Measurements from ENCODE around the gene KRR1.

DNA sequence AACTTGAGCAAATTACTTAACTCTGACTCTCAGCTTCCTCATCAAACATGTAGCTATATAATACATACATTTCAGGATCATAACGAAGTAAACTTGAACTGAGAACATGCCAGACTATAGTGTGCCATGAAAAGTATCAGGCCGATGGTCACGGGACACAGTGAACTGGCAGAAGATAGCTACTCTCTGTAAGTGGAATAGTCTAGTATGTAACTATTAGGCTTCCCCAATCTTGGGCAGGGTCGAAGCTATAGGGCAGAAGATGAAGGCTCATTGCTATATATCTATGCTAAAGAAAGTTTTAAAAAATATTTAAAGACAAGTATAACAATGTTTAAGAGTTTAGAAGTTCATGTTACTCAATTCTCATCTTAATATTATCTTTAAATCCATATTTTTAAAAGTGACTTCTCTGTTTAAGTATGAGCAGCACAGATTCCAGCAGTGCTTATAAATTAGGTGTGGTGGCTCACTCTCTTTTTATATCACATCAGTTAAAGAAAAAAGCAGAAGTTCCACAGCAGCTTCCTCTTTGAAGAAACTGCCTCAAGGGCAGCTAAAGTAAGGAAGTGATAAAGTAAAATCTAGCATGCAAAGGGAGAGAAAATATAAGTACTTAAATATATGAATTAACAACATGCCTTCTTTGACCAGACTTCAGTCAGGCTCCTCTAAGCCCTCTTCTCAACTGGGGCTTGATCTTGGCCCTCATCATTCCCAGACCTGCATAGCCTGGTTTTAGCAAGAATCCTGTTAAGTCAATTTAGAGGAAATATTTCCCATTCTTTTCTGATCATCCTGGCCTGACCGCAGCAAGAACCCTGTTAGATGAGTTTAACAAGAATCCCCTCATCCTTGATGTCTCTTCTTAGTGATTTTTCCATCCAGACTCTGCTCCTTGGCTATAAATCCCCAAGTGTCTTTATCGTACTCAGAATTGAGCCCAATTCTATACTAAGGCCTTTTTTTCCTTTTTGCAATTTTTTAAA, 39.2 kb downstream of the KRR1 start:
- TF ChIP-seq EP300 (IDR thresholded peaks at IDR 0.05), result no peak
- TF ChIP-seq, protein P1, sequence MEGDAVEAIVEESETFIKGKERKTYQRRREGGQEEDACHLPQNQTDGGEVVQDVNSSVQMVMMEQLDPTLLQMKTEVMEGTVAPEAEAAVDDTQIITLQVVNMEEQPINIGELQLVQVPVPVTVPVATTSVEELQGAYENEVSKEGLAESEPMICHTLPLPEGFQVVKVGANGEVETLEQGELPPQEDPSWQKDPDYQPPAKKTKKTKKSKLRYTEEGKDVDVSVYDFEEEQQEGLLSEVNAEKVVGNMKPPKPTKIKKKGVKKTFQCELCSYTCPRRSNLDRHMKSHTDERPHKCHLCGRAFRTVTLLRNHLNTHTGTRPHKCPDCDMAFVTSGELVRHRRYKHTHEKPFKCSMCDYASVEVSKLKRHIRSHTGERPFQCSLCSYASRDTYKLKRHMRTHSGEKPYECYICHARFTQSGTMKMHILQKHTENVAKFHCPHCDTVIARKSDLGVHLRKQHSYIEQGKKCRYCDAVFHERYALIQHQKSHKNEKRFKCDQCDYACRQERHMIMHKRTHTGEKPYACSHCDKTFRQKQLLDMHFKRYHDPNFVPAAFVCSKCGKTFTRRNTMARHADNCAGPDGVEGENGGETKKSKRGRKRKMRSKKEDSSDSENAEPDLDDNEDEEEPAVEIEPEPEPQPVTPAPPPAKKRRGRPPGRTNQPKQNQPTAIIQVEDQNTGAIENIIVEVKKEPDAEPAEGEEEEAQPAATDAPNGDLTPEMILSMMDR (IDR thresholded peaks at IDR 0.05), result no peak
- TF ChIP-seq POLR2A (IDR thresholded peaks at IDR 0.05), result no peak
